Measurements from ENCODE around the gene FCHSD2.

- no peak for TF ChIP-seq RAD21 (conservative IDR thresholded peaks at IDR 0.05 in 1 of 2, IDR thresholded peaks at IDR 0.05 in 1 of 2)
- TF ChIP-seq CTCF (IDR thresholded peaks at IDR 0.05) = no peak
- no peak for TF ChIP-seq MYC (IDR thresholded peaks at IDR 0.05; ENCODE audit: borderline replicate concordance, low read length)
Observed at GRCh38 chr11:73077454-73077853, 64.7 kb downstream of the FCHSD2 start.
